A549 (cell line): Measurements from ENCODE around the gene BMP4. TPM values are rescaled to one million over a fixed set of nuclear protein-coding genes. Genes with fewer than 3 reads are reported as not detected.

ENCODE experiments used
- ATAC-seq, 2 experiments: fragments of 200-7000 bp in 1 of 2; fragments of >200 bp in 1 of 2; cut with Nextera tagmentation in 1 of 2; cut with Tn5 transposase in 1 of 2; 3 replicates each; pipeline versions ENCODE4 v1.8.0 to v1.9.1; 2018 to 2020; ENCODE audit warnings: mild to moderate bottlenecking in 1 of 2, moderate library complexity in 1 of 2
- CTCF ChIA-PET: fragments of 300-600 bp; sonication (Branson Sonifier 250); formaldehyde crosslinking; extraction: SDS; loops from one replicate; lab custom pipeline; 2021; ENCODE audit warnings: antibody characterized with exemption, inconsistent platforms; lab: Yijun Ruan, JAX
- POLR2A ChIA-PET: fragments of 350-600 bp; formaldehyde crosslinking; extraction: SDS; loops from one replicate; lab custom pipeline; 2021; ENCODE audit warnings: antibody characterized with exemption, inconsistent platforms; lab: Yijun Ruan, JAX
- DNase-seq, 2 experiments: peaks; one replicate each; pipeline versions ENCODE4 v3.0.0 to v3.0.0-alpha.2; 2011 to 2016; ENCODE audit warnings: low read depth in 1 of 2, low spot score in 1 of 2
- FAIRE-seq: peaks from 2 replicates; lab custom pipeline; 2011; peaks lifted over from hg19 to GRCh38; lab: Jason Lieb, UNC
- H3K27ac ChIP-seq, 2 experiments: fragments of >200 bp; sonication (Bioruptor Twin); formaldehyde crosslinking; 3 replicates each; pipeline ENCODE4 v1.5.1; 2016 to 2017
- H3K4me1 ChIP-seq: fragments of >200 bp; sonication (Bioruptor Twin); formaldehyde crosslinking; 3 replicates; pipeline ENCODE4 v1.6.1; 2016
- H3K4me2 ChIP-seq: fragments of >200 bp; sonication (Bioruptor Twin); formaldehyde crosslinking; 3 replicates; pipeline ENCODE4 v1.6.1; 2016
- H3K4me3 ChIP-seq: fragments of >200 bp; sonication (Bioruptor Twin); formaldehyde crosslinking; 3 replicates; pipeline ENCODE4 v1.5.1; 2016
- H3K9me3 ChIP-seq: fragments of >200 bp; sonication (Bioruptor Twin); formaldehyde crosslinking; 3 replicates; pipeline ENCODE4 v1.6.1; 2016
- BCL3 ChIP-seq: fragments of >200 bp; sonication (Bioruptor Twin); formaldehyde crosslinking; IDR thresholded peaks from 3 replicates; pipeline ENCODE4 v1.6.1; 2016
- CBX2 ChIP-seq: fragments of 200-600 bp; sonication (generic); IDR thresholded peaks from 2 replicates; pipeline ENCODE4 v1.6.1; 2016; ENCODE audit warnings: low read depth, mild to moderate bottlenecking, borderline replicate concordance
- CBX8 ChIP-seq: fragments of 200-600 bp; sonication (generic); IDR thresholded peaks from 2 replicates; pipeline ENCODE4 v1.6.1; 2016
- CTCF ChIP-seq: fragments of >200 bp; sonication (Bioruptor Twin); formaldehyde crosslinking; IDR thresholded peaks from 3 replicates; pipeline ENCODE4 v1.5.1; 2016
- ESRRA ChIP-seq: fragments of 150-350 bp; IDR thresholded peaks from 2 replicates; pipeline ENCODE4 v1.6.1; 2014; ENCODE audit warnings: mild to moderate bottlenecking, low read length, borderline replicate concordance
- FOSL2 ChIP-seq, 2 experiments: fragments of 450-650 bp in 1 of 2; fragments of >200 bp in 1 of 2; sonication (Bioruptor Twin) in 1 of 2; formaldehyde crosslinking; IDR thresholded peaks; 2 replicates each; pipeline versions ENCODE4 v1.5.0 to v1.6.1; 2016 to 2020; ENCODE audit warnings: mild to moderate bottlenecking in 1 of 2, moderate library complexity in 1 of 2
- GATA3 ChIP-seq: IDR thresholded peaks from 2 replicates; pipeline ENCODE4 v1.6.1; 2012; ENCODE audit warnings: borderline replicate concordance
- HEYL ChIP-seq: fragments of 250-450 bp; sonication (Bioruptor Pico); IDR thresholded peaks from 2 replicates; pipeline ENCODE4 v1.8.0; 2021; ENCODE audit warnings: mild to moderate bottlenecking, moderate library complexity
- HOXA7 ChIP-seq: fragments of 250-450 bp; sonication (Bioruptor Pico); IDR thresholded peaks from 2 replicates; pipeline ENCODE4 v1.5.0; 2020; ENCODE audit warnings: mild to moderate bottlenecking, moderate library complexity
- JUN ChIP-seq, 2 experiments: fragments of >200 bp; sonication (Bioruptor Twin); formaldehyde crosslinking; IDR thresholded peaks; 2 replicates in 1 of 2; 3 replicates in 1 of 2; pipeline ENCODE4 v1.6.1; 2016 to 2017
- KDM1A ChIP-seq: fragments of 200-600 bp; sonication (generic); IDR thresholded peaks from 2 replicates; pipeline ENCODE4 v1.6.1; 2016; ENCODE audit warnings: low read depth, mild to moderate bottlenecking
- MAZ ChIP-seq: fragments of 150-350 bp; IDR thresholded peaks from 2 replicates; pipeline ENCODE4 v1.6.1; 2014; ENCODE audit warnings: antibody characterized with exemption, low read depth, low read length, borderline replicate concordance
- NFE2L2 ChIP-seq: fragments of 150-350 bp; conservative IDR thresholded peaks from 2 replicates; pipeline ENCODE4 v1.6.1; 2014; ENCODE audit warnings: low read length
- POLR2A ChIP-seq: IDR thresholded peaks from 2 replicates; pipeline ENCODE4 v1.6.1; 2012; ENCODE audit warnings: mild to moderate bottlenecking, low read length
- SMC3 ChIP-seq: fragments of >200 bp; sonication (Bioruptor Twin); formaldehyde crosslinking; IDR thresholded peaks from 3 replicates; pipeline ENCODE4 v1.6.1; 2018; ENCODE audit warnings: inconsistent platforms
- TFCP2L1 ChIP-seq: fragments of 250-450 bp; sonication (Bioruptor Pico); IDR thresholded peaks from 2 replicates; pipeline ENCODE4 v1.5.0; 2021; ENCODE audit warnings: mild to moderate bottlenecking
- TP53 ChIP-seq: fragments of 250-450 bp; sonication (Bioruptor Pico); IDR thresholded peaks from 2 replicates; pipeline ENCODE4 v1.5.0; 2021; ENCODE audit warnings: mild to moderate bottlenecking, moderate library complexity
- WGBS: methylation state at CpG from one replicate; pipeline ENCODE4 v1.1.6; 2017; ENCODE audit errors: missing lambda C conversion rate; 5-methylcytosine and 5-hydroxymethylcytosine counted together
- polyA minus RNA-seq: library from RNA; depleted of rRNA, polyadenylated mRNA; stranded (reverse); fragments of >200 nt; gene quantifications from 2 replicates; pipeline ENCODE4 v1.2.3, GENCODE V29; 2011; rRNA and poly(A)+ RNA removed
- polyA plus RNA-seq, 4 experiments: library from polyadenylated mRNA; depleted of rRNA in 3 of 4; stranded (reverse); fragments of >200 nt; fragmentation: RNase III in 1 of 4; extraction: RNeasy Plus Mini Kit Qiagen cat#74134 plus additional on column Dnase treatment in 1 of 4; gene quantifications; 2 replicates in 3 of 4; 3 replicates in 1 of 4; pipeline ENCODE4 v1.2.3, GENCODE V29; 2011 to 2017
- TF ChIP-seq, protein P1 (sequence below): fragments of 200-600 bp; sonication (generic); IDR thresholded peaks from 2 replicates; pipeline ENCODE4 v1.6.1; 2016; ENCODE audit warnings: antibody characterized with exemption, mild to moderate bottlenecking, moderate library complexity

BMP4 gene
- polyA plus RNA-seq (2011; rRNA removed) = 8.9 and 12.4 TPM in 2 replicates
- polyA plus RNA-seq (2012; cell fraction: cytosol; rRNA removed) = 3.2 and 3.4 TPM in 2 replicates
- 2.4 and 2.5 TPM in 2 replicates for polyA plus RNA-seq (2012; cell fraction: nucleus; rRNA removed)
- 3.1 to 4.5 TPM (median 4.1 TPM) in 3 replicates for polyA plus RNA-seq (2017; fragmentation: RNase III; extraction: RNeasy Plus Mini Kit Qiagen cat#74134 plus additional on column Dnase treatment)
- 7.2 and 11.2 TPM in 2 replicates for polyA minus RNA-seq

GRCh38 chr14:53956427-53957201, at the start of gene BMP4:
Gene BMP4 (minus strand): TSS chr14:53956825. CDS start chr14:53952222, 4,603 bp downstream.
- Histone ChIP-seq H3K27ac (peak within 1 kb of the TSS; percentile 65 to 81), H3K9me3 (no peaks in the 10 kb centered on the region), H3K4me2 (peak within 1 kb of the TSS; percentile 98), H3K4me1 (peaks cover 5% of the 10 kb centered on the region; the same call in 1 of the 3 replicates), H3K4me3 (peak within 1 kb of the TSS; percentile 53)
- TF ChIP-seq BCL3 = 0 out of 3 replicates have a peak, but pooled peaks have one; percentile 17
- no peak for TF ChIP-seq HOXA7 (CRISPR knock-in tag)
- TF ChIP-seq FOSL2 (IDR thresholded peaks at IDR 0.05) = no peak
- no peak for TF ChIP-seq FOSL2 (CRISPR knock-in tag; IDR thresholded peaks at IDR 0.05)
- TF ChIP-seq CBX8 = no peak
- no peak for TF ChIP-seq CBX2
- no peak for TF ChIP-seq TFCP2L1
- no peak for TF ChIP-seq ESRRA
- TF ChIP-seq MAZ = no peak
- peak; percentile 38 for TF ChIP-seq POLR2A
- no peak for TF ChIP-seq CTCF
- 0 out of 3 replicates have a peak, but pooled peaks have one; percentile 10 for TF ChIP-seq SMC3
- no peak for TF ChIP-seq HEYL (CRISPR knock-in tag)
- TF ChIP-seq TP53 (CRISPR knock-in tag) = no peak
- no peak for TF ChIP-seq NFE2L2
- FAIRE-seq = no peak
- peak; percentile 44 to 48; a peak in 5 of 6 replicates for ATAC-seq
- ChIA-PET CTCF (interaction anchor here (0.9 to 5.2 kb wide), 9 partner anchors 11 to 417 kb away, joined by 3 to 23 read pairs (median 5); no protein-coding TSS in a partner anchor), POLR2A (interaction anchor here (0.8 to 1.5 kb wide), 2 partner anchors 219 to 372 kb away, joined by 3 to 5 read pairs; no protein-coding TSS in a partner anchor)
- peak in 1 of 2 experiments; percentile 59 for DNase-seq
- 50% methylated on average over 32 of the region's 45 CpGs for WGBS

DNA sequence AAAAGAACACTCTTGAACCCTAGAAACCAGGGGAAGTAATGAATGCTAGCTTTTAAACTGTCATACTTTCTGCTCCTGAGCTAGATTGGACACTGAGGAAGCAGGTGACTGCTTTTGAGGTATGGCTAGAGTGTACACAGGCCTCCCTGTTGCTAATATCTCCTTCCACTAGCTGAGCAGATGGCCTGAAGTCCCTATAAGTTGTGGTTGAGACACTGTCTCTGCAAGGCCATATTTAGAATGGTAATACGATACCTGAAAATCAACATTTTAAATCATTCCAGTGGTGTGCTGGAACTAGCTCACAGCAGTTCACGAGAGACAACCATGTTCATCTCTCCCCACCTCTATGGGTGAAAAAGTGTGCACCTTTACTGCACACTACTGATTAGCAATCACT, 46.4 kb upstream of the BMP4 start:
- TF ChIP-seq SMC3 (no peak), KDM1A (no peak), CBX8 (no peak), JUN (IDR thresholded peaks at IDR 0.05) (no peak), MAZ (no peak), GATA3 (no peak)
- TF ChIP-seq, protein P1, sequence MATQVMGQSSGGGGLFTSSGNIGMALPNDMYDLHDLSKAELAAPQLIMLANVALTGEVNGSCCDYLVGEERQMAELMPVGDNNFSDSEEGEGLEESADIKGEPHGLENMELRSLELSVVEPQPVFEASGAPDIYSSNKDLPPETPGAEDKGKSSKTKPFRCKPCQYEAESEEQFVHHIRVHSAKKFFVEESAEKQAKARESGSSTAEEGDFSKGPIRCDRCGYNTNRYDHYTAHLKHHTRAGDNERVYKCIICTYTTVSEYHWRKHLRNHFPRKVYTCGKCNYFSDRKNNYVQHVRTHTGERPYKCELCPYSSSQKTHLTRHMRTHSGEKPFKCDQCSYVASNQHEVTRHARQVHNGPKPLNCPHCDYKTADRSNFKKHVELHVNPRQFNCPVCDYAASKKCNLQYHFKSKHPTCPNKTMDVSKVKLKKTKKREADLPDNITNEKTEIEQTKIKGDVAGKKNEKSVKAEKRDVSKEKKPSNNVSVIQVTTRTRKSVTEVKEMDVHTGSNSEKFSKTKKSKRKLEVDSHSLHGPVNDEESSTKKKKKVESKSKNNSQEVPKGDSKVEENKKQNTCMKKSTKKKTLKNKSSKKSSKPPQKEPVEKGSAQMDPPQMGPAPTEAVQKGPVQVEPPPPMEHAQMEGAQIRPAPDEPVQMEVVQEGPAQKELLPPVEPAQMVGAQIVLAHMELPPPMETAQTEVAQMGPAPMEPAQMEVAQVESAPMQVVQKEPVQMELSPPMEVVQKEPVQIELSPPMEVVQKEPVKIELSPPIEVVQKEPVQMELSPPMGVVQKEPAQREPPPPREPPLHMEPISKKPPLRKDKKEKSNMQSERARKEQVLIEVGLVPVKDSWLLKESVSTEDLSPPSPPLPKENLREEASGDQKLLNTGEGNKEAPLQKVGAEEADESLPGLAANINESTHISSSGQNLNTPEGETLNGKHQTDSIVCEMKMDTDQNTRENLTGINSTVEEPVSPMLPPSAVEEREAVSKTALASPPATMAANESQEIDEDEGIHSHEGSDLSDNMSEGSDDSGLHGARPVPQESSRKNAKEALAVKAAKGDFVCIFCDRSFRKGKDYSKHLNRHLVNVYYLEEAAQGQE = no peak
- Histone ChIP-seq H3K27ac (no peak overlapping the region), H3K4me3 (no peak overlapping the region), H3K4me2 (no peak overlapping the region), H3K4me1 (peaks cover 31% of the 10 kb centered on the region), H3K9me3 (no peaks in the 10 kb centered on the region)
- 93% methylated on average over 2 of the region's 2 CpGs for WGBS
- no peak for ATAC-seq
- no peak for DNase-seq
- ChIA-PET CTCF (interaction anchor here (1.4 kb wide), 1 partner anchor 12 kb away, joined by 5 read pairs; no protein-coding TSS in a partner anchor), POLR2A (no interaction called here)
- FAIRE-seq = no peak
